ENCODE measurements around the gene OR56B1. TPM values are rescaled to one million over a fixed set of nuclear protein-coding genes. Genes with fewer than 3 reads are reported as not detected.

OR56B1 gene
- polyA plus RNA-seq, 1 of the 3 experiments (the other 2 are of a cell fraction): not detected

GRCh38 chr11:5726351-5726750 lies 9.9 kb upstream of the OR56B1 start:
- TF ChIP-seq POLR2AphosphoS5 (IDR thresholded peaks at IDR 0.05; ENCODE audit: low read depth, low read length) (no peak), CHD2 (IDR thresholded peaks at IDR 0.05; ENCODE audit: low read length, partially characterized antibody) (no peak), MXI1 (IDR thresholded peaks at IDR 0.05; ENCODE audit: low read depth, low read length) (no peak), TAF1 (IDR thresholded peaks at IDR 0.05; ENCODE audit: borderline replicate concordance, low read depth, low read length) (no peak), FOXM1 (IDR thresholded peaks at IDR 0.05; ENCODE audit: low read depth) (no peak), MAX (IDR thresholded peaks at IDR 0.05; ENCODE audit: low read depth) (no peak), USF1 (IDR thresholded peaks at IDR 0.05; ENCODE audit: borderline replicate concordance, low read depth) (no peak)
- Histone ChIP-seq H3K4me1 (ENCODE audit: control insufficient read depth in 1 of 2, insufficient read depth in 2 of 2, low read depth in 1 of 2, low read length in 1 of 2) (no peaks in the 10 kb centered on the region), H3K9ac (no peak overlapping the region), H2AFZ (ENCODE audit: low read depth) (no peak overlapping the region), H3K79me2 (ENCODE audit: insufficient read depth) (no peaks in the 10 kb centered on the region), H3F3A (replicated peaks; ENCODE audit: insufficient read depth) (no peaks in the 10 kb centered on the region), H3K27me3 (ENCODE audit: insufficient read depth) (no peaks in the 10 kb centered on the region; the same call in 1 of the 2 replicates), H3K4me3 (ENCODE audit: low read depth in 2 of 2, low read length in 1 of 2) (no peak overlapping the region), H4K20me1 (ENCODE audit: insufficient read depth) (no peaks in the 10 kb centered on the region), H3K9me3 (no peaks in the 10 kb centered on the region), H3K36me3 (replicated peaks in 1 of 2; ENCODE audit: control insufficient read depth in 1 of 2, insufficient read depth in 2 of 2, low read length in 1 of 2) (no peaks in the 10 kb centered on the region), H3K4me2 (no peak overlapping the region), H3K27ac (ENCODE audit: low read depth in 2 of 2, low read length in 1 of 2) (no peak overlapping the region), H3K9me2 (no peaks in the 10 kb centered on the region)
- ChIA-PET POLR2A (no interaction called here), CTCF (interaction anchor here (0.6 kb wide), 1 partner anchor 71 kb away, joined by 4 read pairs; no protein-coding TSS in a partner anchor)
- WGBS (ENCODE audit: low lambda C conversion rate): 0% methylated on average over 1 of the region's 1 CpG
- DNase-seq: no peak

- Histone ChIP-seq H3K79me2 (ENCODE audit: insufficient read depth) (no peaks in the 10 kb centered on the region), H3F3A (replicated peaks; ENCODE audit: insufficient read depth) (no peaks in the 10 kb centered on the region), H2AFZ (ENCODE audit: low read depth) (no peak overlapping the region), H3K4me3 (ENCODE audit: low read depth in 2 of 2, low read length in 1 of 2) (no peak overlapping the region), H3K36me3 (replicated peaks in 1 of 2; ENCODE audit: control insufficient read depth in 1 of 2, insufficient read depth in 2 of 2, low read length in 1 of 2) (no peaks in the 10 kb centered on the region), H3K4me1 (ENCODE audit: control insufficient read depth in 1 of 2, insufficient read depth in 2 of 2, low read depth in 1 of 2, low read length in 1 of 2) (no peaks in the 10 kb centered on the region), H3K27me3 (ENCODE audit: insufficient read depth) (no peaks in the 10 kb centered on the region; the same call in 1 of the 2 replicates), H3K27ac (ENCODE audit: low read depth in 2 of 2, low read length in 1 of 2) (no peak overlapping the region), H4K20me1 (ENCODE audit: insufficient read depth) (no peaks in the 10 kb centered on the region), H3K4me2 (no peak overlapping the region), H3K9me3 (no peaks in the 10 kb centered on the region), H3K9me2 (no peaks in the 10 kb centered on the region), H3K9ac (no peak overlapping the region)
- POLR2A ChIA-PET: no interaction called here
- 0% methylated on average over 1 of the region's 1 CpG for WGBS (ENCODE audit: low lambda C conversion rate)
- TF ChIP-seq JUND (IDR thresholded peaks at IDR 0.05): no peak
- no peak for TF ChIP-seq TCF12 (IDR thresholded peaks at IDR 0.05)
- no peak for TF ChIP-seq TAF1 (IDR thresholded peaks at IDR 0.05; ENCODE audit: borderline replicate concordance, low read depth, low read length)
- no peak for TF ChIP-seq EZH2phosphoT487 (IDR thresholded peaks at IDR 0.05; ENCODE audit: borderline replicate concordance, low read depth)
- no peak for TF ChIP-seq MEF2A (IDR thresholded peaks at IDR 0.05; ENCODE audit: borderline replicate concordance, low read depth)
- CTCF ChIA-PET: no interaction called here
- no peak for DNase-seq
Observed at GRCh38 chr11:5727691-5728090, 8.6 kb upstream of the OR56B1 start.

GRCh38 chr11:5737091-5737490 lies 843 bp downstream of the OR56B1 start:
- POLR2A ChIA-PET: no interaction called here
- Histone ChIP-seq H3K27ac (ENCODE audit: low read depth in 2 of 2, low read length in 1 of 2) (no peak overlapping the region), H3K9me3 (no peaks in the 10 kb centered on the region), H3K9ac (no peak overlapping the region), H3K27me3 (ENCODE audit: insufficient read depth) (no peaks in the 10 kb centered on the region), H3K4me3 (ENCODE audit: low read depth in 2 of 2, low read length in 1 of 2) (no peak overlapping the region), H3F3A (replicated peaks; ENCODE audit: insufficient read depth) (no peaks in the 10 kb centered on the region), H3K79me2 (ENCODE audit: insufficient read depth) (no peaks in the 10 kb centered on the region), H2AFZ (ENCODE audit: low read depth) (no peak overlapping the region), H4K20me1 (ENCODE audit: insufficient read depth) (no peaks in the 10 kb centered on the region), H3K4me2 (no peak overlapping the region), H3K9me2 (0 out of 2 replicates have a peak, but pooled peaks cover 3% of the 10 kb centered on the region), H3K36me3 (replicated peaks in 1 of 2; ENCODE audit: control insufficient read depth in 1 of 2, insufficient read depth in 2 of 2, low read length in 1 of 2) (no peaks in the 10 kb centered on the region), H3K4me1 (ENCODE audit: control insufficient read depth in 1 of 2, insufficient read depth in 2 of 2, low read depth in 1 of 2, low read length in 1 of 2) (no peaks in the 10 kb centered on the region)
- TF ChIP-seq RFX5 (IDR thresholded peaks at IDR 0.05; ENCODE audit: low read length): no peak
- CTCF ChIA-PET: no interaction called here
- no peak for DNase-seq

Data from SK-N-SH (cell line).